Measurements from ENCODE around the gene CDC40. TPM values are rescaled to one million over a fixed set of nuclear protein-coding genes. Genes with fewer than 3 reads are reported as not detected.
A peak's percentile ranks its signal among the peaks of the same experiment; 100 is the strongest.

The CDC40 gene
- total and polyA plus RNA-seq, 9 of the 15 experiments (the other 6 are each of a cell fraction or from before 2014, with no cell fraction given): 9.7 to 26.3 (median 15.7) TPM

GRCh38 chr6:110173506-110174132, 6.6 kb upstream of the CDC40 start (continued):
- TF ChIP-seq REST (IDR thresholded peaks at IDR 0.05; ENCODE audit: borderline replicate concordance) (peak; percentile 94), REST (CRISPR knock-in tag; IDR thresholded peaks at IDR 0.05; ENCODE audit: low read depth) (peak; percentile 86; the same call in 1 of the 2 replicates), MIER1 (IDR thresholded peaks at IDR 0.05; ENCODE audit: low read depth) (peak; percentile 64; the same call in 1 of the 2 replicates)
